Left kidney (tissue), 2 donors: ENCODE measurements around the gene TWF2. TPM values are rescaled to one million over a fixed set of nuclear protein-coding genes. Genes with fewer than 3 reads are reported as not detected.

ENCODE experiments used
- DNase-seq: peaks from one replicate; pipeline ENCODE4 v3.0.0-alpha.2; 2013
- polyA plus RNA-seq: library from polyadenylated mRNA; unstranded; fragments of 120-200 nt; gene quantifications from one replicate; pipeline ENCODE4 v1.2.1, GENCODE V29; 2013; ENCODE audit not compliant: insufficient read length

TWF2 gene
- polyA plus RNA-seq, 1 donor = 23.3 TPM

DNA sequence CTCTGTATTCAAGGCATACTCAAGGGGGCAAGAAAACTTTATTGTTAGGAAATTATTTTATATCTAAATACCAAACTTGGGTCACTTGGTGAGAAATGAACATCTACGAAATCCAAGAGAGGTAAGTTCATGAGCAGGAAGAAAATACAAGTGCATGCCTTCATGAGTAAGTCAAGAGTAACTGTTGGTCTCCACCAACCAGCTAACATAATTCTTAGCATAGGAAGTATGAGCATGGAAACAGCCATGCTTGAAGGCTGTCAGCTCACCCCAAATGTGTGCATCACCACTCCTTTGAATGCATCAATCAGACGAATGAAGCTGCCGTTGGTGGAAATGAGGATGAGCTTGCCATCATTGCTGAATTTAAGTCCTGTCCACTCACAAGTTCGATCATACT lies 20.5 kb upstream of the TWF2 start:
- DNase-seq = no peak

DNA sequence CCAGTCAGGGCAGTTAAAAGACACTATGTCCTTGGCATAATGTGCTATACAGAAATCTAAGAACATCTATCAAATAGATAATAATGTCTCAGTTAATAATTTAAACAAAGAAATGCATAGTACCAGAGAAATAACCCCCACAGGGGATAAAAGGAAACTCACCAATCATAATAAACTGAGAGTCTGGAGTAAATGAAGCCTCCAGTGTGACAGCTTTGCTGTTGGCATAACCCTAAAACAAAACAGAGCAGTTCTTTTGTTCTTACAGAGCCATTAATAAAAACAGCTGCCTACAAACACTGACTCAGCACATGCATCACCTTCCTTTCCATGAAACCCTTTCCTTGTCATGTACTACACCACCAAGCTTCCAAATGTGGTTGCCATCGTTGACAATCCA lies 20.1 kb upstream of the TWF2 start:
- no peak for DNase-seq

DNA sequence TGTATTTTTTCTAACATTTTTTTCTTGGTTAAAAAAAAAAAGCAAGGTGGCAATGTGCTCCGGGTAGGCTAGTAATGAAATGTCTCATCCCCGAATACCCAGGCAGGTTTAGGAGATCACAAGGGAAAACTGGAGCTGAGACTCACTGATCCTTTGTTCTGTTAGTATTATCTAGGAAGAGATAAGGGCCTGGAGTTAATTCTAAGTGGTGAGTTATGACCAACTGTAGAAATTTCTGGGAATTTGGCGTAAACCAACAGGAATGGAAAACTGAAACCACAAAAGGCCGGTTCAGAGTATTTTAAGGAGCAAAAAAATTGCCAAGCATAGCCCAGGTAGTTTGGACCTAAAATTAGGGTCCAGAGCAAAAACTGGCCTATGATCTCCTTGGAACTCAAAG lies 19.0 kb upstream of the TWF2 start:
- DNase-seq = no peak

DNA sequence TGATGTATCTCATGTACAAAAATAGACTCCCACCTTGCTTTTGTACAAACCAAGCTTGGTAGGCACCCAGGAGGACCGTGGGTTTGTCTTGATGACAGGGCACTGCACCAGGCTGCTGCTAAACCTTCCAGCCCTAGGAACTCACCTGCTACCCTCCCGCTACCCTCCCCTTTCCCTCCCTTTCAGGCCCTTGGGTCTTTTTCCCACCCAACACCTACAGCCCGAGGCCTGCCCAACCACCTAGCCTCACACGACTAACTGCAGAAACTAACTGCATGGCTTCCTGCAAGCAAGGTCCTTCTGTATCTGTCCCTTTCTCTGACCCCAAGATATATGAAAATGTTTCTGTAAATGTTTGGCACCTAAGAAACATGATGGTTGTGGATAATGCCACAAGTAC lies 17.7 kb upstream of the TWF2 start:
- DNase-seq = no peak

DNA sequence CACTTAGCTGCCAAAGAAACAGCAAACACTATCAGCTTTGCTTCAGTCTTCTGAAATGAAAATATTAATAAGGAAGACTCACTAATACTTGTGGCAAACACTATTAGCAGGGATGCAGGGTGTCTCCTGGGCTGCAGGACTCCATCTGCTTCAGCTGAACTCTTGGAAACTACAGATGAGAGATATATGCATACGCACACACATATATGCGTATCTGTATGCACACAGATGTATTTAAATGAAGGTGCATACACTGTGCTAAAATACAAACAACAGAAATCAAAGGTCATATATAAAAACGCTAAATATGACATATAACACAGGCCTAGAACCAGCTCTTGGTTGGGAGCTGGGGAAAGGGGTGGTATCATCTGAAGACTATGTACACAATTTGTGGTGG lies 17.2 kb upstream of the TWF2 start:
- DNase-seq = no peak

DNA sequence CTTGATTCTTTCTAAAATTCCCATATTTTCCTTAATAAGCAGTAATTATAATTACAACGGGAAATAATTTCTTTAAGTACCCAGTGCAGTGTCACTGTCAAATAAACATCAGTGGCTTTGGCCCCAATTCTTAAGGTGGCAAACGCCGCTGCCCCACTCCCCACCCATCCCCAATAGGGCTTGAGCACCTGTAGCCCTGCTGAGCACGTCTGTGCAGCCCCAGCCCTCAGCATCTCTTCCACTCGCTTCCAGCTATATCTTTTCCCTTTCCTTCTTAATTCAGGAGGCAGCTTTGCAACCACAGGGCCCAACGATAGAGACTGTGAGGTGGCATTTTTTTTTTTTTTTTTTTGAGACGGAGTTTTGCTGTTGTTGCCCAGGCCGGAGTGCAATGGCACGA lies 15.7 kb upstream of the TWF2 start:
- DNase-seq = no peak

DNA sequence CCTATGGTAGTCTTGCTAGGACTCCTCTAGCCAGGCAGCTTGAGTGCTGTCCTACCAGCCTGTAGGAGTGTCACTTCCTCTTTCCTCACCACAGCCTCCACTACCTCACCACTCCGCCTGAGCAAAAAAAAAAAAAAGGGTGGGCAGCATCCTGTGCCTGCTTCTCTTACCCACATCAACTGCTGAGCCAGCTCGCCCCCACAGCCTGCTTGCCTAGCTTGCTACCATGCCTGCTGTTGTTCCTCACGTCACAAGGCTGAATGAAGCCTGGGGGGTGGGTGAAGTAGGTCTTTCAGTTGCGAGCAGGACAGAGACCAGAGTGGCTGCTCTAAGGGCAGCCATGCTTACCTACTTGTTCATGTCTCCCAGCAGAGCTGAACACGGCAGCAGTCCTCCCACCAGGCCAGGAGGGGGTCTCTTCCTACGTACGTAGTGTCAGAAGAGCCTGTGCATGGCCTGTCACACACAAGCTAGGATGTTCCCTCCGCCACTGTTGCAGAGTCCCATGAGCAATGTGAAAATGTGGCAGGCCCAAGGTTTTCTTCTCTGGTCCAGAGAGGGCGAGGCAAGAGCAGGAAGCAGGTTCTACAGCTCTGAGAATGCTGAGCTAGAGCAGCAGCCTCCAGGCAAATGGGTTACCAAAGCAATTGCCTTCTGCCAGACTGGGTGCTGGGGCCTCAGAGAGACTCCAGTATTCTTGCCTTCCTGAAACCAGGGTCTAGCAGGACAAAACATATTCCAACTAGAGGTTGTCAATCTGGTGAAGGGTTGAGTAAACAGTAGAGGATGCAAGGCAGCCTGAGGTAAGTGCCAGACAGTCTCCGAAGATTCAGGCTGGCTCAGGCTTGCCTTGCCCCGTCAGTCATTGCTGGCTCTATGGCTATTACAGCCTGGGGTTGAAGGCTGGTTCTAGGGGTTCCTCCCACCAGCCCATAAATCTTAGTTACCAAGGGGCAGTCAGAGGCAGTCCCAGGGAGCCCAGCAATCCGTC lies 14.7 kb upstream of the TWF2 start:
- DNase-seq = no peak

DNA sequence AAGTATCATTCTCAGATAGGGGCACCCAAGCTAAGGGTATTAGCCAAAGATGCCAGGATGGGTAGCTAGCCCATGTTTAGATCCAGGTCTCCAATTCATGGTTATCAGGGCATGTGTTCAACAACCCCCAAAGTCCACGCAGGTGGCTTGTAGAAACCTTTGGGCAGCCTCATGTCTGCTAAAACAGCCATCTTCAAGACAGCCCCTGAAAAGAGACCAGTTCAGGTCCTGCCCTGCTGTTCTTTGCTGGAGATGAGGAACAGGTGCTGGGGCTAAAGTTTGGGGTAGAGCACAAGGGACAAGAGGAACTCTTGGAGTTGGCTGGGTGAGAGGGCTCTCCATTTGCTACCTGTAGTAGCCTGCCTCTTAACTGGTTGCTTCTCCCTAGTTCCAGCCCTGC lies 11.2 kb upstream of the TWF2 start:
- DNase-seq = no peak

DNA sequence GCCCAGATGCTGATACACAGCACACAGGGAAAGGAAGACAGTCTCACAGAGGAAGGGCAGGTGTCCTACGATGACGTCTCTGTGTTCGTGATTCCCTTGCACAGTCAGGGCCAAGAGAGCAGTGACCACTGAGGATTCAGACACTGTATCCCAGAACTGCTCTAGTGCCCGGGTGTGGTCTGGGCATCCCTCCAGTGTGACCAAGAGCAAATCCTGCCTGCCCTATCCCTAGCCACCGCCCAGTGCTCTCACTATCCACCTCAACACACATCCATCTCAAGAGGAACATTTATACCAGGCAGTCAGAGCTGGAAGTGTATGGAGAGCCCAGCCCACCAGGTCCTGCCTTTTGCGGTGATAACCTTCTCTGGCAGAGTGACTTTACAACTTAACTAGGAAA lies 10.7 kb upstream of the TWF2 start:
- DNase-seq = no peak

DNA sequence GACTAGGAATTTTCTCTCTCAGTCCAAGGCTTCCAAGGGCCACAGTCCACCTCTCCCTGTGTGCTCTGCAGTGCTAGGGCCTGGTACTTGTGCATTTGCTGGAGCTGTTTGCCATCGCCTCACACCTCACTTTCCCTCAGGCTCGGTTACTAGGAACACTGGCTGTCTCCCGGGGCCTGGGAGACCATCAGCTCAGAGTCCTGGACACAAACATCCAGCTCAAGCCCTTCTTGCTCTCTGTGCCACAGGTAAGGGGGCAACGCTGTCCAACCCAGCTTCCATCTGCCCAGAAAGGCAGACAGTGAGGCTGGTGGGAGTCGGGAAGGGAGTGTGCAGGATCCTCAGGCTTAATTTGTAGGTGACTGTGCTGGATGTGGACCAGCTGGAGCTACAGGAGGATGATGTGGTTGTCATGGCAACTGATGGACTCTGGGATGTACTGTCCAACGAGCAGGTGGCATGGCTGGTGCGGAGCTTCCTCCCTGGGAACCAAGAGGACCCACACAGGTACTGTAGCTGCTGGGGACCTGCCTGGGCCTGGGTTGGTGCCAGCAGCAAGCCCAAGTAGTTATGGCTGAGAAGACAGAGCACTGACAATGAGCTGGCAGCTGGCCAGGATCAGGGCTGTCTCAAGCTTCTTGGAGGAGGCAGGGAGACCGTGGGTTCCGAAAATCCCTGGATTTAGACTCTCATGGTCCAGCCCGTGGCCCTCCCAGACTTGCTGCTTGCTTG lies 10.0 kb upstream of the TWF2 start:
- no peak for DNase-seq

DNA sequence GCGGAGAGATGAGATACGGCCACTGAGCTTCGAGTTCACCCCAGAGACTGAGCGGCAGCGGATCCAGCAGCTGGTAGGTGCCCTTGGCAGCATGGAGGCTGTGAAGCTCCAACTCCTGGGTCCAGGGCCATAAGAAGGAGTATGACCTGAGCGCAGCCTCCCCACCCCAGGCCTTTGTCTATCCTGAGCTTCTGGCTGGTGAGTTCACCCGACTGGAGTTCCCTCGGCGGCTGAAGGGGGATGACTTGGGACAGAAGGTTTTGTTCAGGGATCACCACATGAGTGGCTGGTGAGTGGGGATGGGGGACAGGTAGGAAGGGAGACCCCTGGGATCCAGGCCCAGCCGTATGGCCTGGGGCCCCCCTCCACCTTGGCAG lies 9.2 kb upstream of the TWF2 start:
- no peak for DNase-seq

DNA sequence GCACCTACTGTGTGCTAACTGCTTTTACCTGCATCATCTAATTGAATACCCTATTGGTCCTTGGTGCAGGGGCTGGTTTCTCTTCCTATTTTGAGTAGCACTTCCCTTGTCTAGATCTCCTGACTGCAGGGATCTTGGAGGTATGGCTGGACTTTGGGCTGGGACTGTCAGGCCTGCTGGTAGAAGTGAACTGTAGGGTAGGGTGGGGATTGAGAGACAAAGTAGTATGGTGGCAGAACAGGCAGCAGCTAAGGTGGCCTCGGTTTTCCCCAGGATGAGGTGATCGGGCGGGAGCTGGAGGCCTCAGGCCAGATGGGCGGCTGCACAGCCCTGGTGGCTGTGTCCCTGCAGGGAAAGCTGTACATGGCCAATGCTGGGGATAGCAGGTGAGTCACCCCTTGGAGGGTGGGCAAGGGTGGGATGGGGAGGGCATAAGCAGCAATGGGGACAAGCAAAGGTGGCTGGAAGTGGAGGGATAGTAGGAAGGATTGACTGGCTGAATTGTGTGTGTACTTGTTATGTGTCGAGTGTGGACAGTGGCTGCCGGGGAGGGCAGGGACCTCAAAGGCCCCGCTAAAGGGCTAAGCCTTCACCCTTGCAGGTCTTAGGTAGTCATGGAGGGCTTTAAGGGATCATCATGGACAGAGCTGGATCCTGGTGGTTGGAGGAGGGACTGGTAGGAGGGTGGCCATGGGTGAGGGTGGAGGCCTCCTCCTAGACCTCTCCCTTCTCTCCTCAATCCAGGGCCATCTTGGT lies 8.6 kb upstream of the TWF2 start:
- no peak for DNase-seq

DNA sequence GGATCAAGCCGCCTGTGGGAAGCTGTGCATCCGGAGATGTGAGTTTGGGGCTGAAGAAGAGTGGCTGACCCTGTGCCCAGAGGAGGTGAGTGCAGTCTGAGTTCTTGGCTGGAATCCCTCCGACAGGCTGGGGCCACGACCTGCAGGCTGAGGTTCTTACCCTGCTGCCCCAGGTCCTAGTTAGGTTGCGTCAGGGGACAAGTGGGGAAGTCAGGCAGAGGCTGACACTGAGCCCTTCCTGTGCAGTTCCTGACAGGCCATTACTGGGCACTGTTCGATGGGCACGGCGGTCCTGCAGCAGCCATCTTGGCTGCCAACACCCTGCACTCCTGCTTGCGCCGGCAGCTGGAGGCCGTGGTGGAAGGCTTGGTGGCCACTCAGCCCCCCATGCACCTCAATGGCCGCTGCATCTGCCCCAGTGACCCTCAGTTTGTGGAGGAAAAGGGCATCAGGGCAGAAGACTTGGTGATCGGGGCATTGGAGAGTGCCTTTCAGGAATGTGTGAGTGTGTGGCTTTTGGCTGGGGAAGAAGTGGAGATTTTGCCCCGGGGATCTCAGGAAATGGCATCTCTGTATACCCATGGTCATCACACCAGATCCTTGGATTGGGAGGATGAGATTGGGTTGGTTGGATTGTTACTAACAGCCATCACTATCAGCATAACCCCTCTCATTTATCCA lies 7.9 kb upstream of the TWF2 start:
- DNase-seq = no peak

DNA sequence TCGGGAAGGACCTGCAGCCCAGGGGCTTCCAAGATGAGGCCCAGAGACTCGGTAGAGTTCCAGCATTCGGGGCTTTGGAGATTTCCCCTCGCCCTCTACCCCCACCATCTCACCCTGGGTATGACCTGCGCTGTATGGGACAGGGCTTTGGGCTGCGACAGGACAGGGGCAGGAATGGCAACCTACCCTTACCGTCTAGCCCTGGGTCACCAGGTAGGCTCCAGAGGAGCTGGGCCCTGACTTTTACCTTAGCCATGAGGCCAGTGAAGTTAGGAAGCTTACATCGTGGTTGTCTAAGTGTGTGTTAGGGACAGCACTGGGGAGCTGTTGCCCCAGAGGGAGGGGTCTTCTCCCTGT lies 7.3 kb upstream of the TWF2 start:
- no peak for DNase-seq

DNA sequence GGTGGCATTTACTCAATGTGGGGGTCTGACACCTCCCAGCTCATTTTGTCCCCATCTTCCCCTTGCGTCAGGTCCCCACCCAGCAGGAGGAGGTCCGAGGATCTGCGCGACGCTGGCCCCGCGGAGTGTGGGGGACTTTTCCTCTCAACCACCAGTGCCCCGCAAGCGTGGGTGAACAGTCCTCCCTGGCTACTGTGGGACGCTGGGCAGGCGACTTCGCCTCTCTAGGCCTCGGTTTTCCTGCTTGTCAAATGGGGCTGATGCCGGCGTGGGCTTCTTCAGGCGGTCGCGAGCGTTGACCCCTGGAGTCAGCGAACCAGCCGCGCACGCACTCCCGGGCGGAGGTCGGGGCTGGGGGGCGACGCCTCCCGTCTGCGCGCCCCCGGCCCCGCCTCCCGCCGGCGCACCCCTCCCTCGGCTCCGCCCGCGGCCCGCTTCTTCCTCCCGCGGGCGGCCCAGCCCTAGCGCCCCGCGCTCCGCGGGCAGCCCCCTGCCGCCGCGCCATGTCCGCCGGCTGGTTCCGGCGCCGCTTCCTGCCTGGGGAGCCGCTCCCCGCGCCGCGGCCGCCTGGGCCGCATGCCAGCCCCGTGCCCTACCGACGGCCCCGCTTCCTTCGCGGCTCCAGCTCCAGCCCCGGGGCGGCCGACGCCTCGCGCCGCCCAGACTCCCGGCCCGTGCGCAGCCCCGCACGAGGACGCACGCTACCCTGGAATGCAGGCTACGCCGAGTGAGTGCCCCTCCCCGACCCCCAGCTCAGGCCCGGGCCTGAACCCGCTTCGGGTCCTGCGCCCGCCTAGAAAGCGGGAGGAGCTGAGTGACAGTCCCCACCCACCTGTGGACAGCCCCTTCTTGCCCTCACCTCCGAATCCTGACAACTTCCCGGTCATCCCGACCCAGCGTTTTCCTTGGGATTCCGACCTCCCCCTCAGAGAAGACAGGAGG lies 6.6 kb upstream of the TWF2 start, which contains the start of gene PPM1M:
Gene PPM1M (plus strand): TSS at position 438 of the 942 bp plus-strand sequence. CDS start 66 bp downstream, at position 504.
- no peak for DNase-seq

DNA sequence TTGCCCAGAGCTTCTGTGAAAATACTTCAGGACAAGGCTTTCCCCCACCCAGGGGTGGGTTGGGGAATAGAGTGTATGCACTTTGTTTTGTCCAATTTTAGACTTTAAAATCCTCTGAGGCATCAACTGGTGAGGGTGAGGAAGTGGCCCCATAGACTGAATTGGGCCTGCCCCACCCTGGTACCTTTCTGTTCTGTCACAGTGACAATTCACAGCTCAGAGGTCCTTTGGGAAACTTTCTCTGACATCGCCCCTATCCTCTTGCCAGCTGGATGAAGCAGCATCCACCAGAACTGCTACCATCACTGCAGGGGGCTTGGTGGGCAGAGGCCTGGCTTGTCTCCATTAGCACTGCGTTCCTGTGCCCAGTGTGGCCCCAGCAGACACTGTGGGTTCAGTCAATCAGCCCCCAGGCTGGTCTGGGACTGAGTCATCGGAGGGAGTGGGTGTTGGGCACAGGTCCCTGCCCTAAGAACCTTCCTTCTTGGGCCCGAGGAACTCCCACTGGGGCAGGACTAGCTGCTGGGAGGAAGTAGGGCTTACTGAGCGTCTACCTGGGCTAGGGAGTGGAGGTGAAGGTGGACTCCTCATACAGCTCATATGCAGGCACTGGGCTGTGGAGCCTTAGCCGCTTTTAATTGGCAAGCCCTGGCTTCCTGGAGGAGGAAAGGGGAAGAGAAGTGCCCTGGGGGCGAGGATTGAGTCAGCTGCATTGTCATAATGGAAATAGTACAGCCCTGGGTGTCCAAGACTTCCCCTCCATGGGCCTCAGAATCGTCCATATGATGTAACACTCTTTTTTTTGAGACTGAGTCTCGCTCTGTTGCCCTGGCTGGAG lies 5.1 kb upstream of the TWF2 start:
- DNase-seq = no peak

DNA sequence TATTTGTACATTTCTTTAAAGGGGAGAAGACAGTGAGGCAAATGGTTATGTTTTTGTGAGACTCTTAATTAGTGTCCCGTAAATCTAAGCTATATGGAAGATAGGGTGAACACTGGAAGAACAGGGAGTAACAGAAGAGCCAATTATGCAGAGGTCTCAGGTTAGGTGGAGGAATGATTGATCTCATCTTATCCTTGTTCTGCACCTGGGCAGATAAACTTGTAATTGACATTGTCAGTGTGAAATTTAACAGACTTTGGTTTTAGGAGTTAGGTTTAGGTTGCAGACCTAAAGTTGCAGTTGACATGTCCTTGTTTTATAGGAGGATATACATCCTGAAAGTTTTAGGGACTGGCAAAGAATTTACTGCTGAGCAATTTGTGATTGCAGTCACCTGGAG lies 3.1 kb upstream of the TWF2 start:
- DNase-seq = no peak

DNA sequence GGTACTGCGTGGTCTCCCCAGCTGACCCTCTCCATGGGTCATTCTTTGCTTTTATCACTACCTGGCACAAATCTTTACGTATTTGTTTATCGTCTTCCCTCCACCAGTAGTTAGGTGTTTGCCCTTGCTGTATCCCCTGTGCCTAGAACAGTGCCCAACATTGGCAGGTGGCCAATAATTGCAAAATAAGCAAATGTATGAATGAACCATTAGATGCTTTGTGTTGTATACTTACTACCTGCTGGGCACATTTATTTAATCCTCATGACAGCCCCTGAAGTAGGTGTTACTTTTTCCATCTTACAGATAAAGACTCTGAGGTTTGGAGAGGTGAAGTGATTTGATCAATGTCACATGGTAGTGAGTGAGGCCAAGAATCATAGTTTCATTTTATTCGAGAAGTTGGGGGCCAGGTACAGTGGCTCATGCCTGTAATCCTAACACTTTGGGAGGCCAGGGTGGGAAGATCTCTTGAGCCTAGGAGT lies 2.0 kb upstream of the TWF2 start:
- DNase-seq = no peak

DNA sequence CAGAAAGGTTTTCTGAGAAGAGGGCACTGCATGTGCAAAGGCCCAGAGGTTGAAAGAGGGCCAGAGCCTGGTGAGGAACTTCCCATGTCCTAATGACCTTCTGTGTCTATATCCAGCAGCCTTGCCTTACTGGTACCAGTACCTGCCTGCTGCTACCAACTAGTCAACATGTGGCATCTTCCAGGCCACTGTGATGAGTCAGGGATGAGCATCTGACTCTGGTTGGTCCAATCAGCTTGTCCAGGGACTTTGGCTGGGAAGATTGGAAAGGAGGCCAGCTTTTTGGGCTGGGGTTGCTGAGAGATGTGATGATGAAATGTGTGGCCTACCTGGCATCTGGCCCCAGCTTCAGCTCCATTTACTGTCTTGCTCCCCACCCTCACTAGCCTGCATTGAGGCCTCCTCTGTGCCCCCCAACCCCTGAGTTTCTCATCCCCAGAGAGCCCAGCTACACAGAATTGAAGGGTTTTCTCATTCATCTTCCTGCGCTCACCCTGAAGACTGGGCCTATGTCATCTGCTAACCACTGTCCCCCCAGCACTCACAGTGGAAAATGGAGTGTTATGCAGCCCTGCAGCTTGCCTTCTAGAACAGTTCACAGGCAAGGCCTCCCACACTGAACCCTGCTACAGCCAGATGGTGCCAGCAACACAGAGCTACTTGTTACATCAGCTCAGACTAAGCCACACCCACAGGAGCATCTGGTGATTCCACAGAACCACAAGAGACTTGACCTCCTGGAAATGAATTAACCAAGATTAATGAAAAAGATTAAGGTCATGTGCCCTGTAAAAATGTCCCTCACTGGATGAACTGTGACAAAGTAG lies 1.3 kb upstream of the TWF2 start:
- DNase-seq = no peak
